Liver (tissue), 3 donors: ENCODE results near the gene SAV1.

Experiments used
- CTCF ChIP-seq: fragments of 150-350 bp; IDR thresholded peaks from 2 replicates; pipeline ENCODE4 v1.5.1; 2017; ENCODE audit warnings: improper control_type of control experiment, low read depth, low read length; ENCODE audit not compliant: missing input control
- FOXA2 ChIP-seq: IDR thresholded peaks from 2 replicates; pipeline ENCODE4 v1.6.1; 2016; ENCODE audit warnings: antibody characterized with exemption
- GABPA ChIP-seq, 2 donors: IDR thresholded peaks in 1 of 2; conservative IDR thresholded peaks in 1 of 2; 2 replicates each; pipeline ENCODE4 v1.6.1; 2016; ENCODE audit warnings: antibody characterized with exemption in 2 of 2, mild to moderate bottlenecking in 1 of 2, moderate library complexity in 1 of 2
- JUND ChIP-seq, 2 donors: IDR thresholded peaks; 2 replicates each; pipeline ENCODE4 v1.6.1; 2016; ENCODE audit warnings: antibody characterized with exemption in 2 of 2
- NR2F2 ChIP-seq: IDR thresholded peaks from 2 replicates; pipeline ENCODE4 v1.6.1; 2016; ENCODE audit warnings: antibody characterized with exemption
- RAD21 ChIP-seq, 2 donors: IDR thresholded peaks; 2 replicates each; pipeline ENCODE4 v1.6.1; 2016; ENCODE audit warnings: antibody characterized with exemption in 2 of 2, mild to moderate bottlenecking in 2 of 2
- RXRA ChIP-seq, 2 donors: IDR thresholded peaks; 2 replicates each; pipeline ENCODE4 v1.6.1; 2017 to 2018; ENCODE audit warnings: antibody characterized with exemption in 2 of 2, mild to moderate bottlenecking in 1 of 2
- SP1 ChIP-seq: IDR thresholded peaks from 2 replicates; pipeline ENCODE4 v1.6.1; 2018; ENCODE audit warnings: antibody characterized with exemption, mild to moderate bottlenecking
- TAF1 ChIP-seq: conservative IDR thresholded peaks from 2 replicates; pipeline ENCODE4 v1.6.1; 2016; ENCODE audit warnings: antibody characterized with exemption, mild to moderate bottlenecking
- YY1 ChIP-seq: IDR thresholded peaks from 2 replicates; pipeline ENCODE4 v1.6.1; 2016; ENCODE audit warnings: antibody characterized with exemption, mild to moderate bottlenecking
- TF ChIP-seq, protein P1 (sequence below): IDR thresholded peaks from 2 replicates; pipeline ENCODE4 v1.6.1; 2016; ENCODE audit warnings: antibody characterized with exemption, mild to moderate bottlenecking
- TF ChIP-seq, protein P2 (sequence below): IDR thresholded peaks from 2 replicates; pipeline ENCODE4 v1.6.1; 2016; ENCODE audit warnings: antibody characterized with exemption
- TF ChIP-seq, protein P3 (sequence below): IDR thresholded peaks from 2 replicates; pipeline ENCODE4 v1.6.1; 2016; ENCODE audit warnings: antibody characterized with exemption
- TF ChIP-seq, protein P4 (sequence below): IDR thresholded peaks from 2 replicates; pipeline ENCODE4 v1.6.1; 2016; ENCODE audit warnings: antibody characterized with exemption
- donor health status: healthy.
- donor health status: healthy.

DNA sequence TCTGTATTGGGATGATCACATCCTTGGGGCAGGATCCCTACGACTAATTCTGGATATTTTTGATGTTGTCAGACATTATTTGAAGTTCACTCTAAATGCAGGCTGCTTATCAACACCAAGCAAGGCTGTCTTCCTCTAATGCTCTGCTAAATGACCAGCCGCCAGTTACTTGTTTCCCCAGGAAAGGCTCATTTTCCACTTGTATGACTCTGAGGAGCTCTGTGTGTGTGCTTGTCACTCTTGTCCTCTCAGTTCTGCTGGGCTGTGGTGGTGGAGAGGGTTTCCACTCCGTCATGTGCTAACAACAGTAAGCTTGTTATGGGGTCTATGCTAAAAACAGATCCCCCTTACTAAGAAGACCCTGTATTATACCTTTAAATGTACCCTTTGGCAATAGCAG is 66.1 kb downstream of the SAV1 start:
- TF ChIP-seq CTCF (no peak), SP1 (no peak), GABPA (IDR thresholded peaks at IDR 0.05 in 1 of 2, conservative IDR thresholded peaks at IDR 0.05 in 1 of 2) (no peak), TAF1 (no peak), RAD21 (IDR thresholded peaks at IDR 0.05) (no peak), YY1 (no peak), RXRA (IDR thresholded peaks at IDR 0.05) (no peak), JUND (IDR thresholded peaks at IDR 0.05) (no peak), NR2F2 (no peak), FOXA2 (no peak)
- TF ChIP-seq, protein P1, sequence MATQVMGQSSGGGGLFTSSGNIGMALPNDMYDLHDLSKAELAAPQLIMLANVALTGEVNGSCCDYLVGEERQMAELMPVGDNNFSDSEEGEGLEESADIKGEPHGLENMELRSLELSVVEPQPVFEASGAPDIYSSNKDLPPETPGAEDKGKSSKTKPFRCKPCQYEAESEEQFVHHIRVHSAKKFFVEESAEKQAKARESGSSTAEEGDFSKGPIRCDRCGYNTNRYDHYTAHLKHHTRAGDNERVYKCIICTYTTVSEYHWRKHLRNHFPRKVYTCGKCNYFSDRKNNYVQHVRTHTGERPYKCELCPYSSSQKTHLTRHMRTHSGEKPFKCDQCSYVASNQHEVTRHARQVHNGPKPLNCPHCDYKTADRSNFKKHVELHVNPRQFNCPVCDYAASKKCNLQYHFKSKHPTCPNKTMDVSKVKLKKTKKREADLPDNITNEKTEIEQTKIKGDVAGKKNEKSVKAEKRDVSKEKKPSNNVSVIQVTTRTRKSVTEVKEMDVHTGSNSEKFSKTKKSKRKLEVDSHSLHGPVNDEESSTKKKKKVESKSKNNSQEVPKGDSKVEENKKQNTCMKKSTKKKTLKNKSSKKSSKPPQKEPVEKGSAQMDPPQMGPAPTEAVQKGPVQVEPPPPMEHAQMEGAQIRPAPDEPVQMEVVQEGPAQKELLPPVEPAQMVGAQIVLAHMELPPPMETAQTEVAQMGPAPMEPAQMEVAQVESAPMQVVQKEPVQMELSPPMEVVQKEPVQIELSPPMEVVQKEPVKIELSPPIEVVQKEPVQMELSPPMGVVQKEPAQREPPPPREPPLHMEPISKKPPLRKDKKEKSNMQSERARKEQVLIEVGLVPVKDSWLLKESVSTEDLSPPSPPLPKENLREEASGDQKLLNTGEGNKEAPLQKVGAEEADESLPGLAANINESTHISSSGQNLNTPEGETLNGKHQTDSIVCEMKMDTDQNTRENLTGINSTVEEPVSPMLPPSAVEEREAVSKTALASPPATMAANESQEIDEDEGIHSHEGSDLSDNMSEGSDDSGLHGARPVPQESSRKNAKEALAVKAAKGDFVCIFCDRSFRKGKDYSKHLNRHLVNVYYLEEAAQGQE, result no peak
- TF ChIP-seq, protein P2, sequence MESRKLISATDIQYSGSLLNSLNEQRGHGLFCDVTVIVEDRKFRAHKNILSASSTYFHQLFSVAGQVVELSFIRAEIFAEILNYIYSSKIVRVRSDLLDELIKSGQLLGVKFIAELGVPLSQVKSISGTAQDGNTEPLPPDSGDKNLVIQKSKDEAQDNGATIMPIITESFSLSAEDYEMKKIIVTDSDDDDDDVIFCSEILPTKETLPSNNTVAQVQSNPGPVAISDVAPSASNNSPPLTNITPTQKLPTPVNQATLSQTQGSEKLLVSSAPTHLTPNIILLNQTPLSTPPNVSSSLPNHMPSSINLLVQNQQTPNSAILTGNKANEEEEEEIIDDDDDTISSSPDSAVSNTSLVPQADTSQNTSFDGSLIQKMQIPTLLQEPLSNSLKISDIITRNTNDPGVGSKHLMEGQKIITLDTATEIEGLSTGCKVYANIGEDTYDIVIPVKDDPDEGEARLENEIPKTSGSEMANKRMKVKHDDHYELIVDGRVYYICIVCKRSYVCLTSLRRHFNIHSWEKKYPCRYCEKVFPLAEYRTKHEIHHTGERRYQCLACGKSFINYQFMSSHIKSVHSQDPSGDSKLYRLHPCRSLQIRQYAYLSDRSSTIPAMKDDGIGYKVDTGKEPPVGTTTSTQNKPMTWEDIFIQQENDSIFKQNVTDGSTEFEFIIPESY, result no peak
- TF ChIP-seq, protein P3, sequence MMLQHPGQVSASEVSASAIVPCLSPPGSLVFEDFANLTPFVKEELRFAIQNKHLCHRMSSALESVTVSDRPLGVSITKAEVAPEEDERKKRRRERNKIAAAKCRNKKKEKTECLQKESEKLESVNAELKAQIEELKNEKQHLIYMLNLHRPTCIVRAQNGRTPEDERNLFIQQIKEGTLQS, result no peak
- TF ChIP-seq, protein P4, sequence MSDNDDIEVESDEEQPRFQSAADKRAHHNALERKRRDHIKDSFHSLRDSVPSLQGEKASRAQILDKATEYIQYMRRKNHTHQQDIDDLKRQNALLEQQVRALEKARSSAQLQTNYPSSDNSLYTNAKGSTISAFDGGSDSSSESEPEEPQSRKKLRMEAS, result no peak
